Heart left ventricle (tissue), 16 donors: ENCODE measurements around the gene AURKB. TPM values are rescaled to one million over a fixed set of nuclear protein-coding genes. Genes with fewer than 3 reads are reported as not detected.
A peak's percentile ranks its signal among the peaks of the same experiment; 100 is the strongest.
"Not testable (repeated sequence)": the region's sequence is repeated elsewhere in the genome, so short reads cannot be mapped to it uniquely, and the experiment has no call there.

Experiments
- ATAC-seq, 4 donors: fragments of 200-7000 bp; cut with Tn5 transposase; one replicate each; pipeline ENCODE4 v1.9.1; 2020 to 2022; ENCODE audit warnings: moderate library complexity in 4 of 4, mild to moderate bottlenecking in 3 of 4, moderate number of reproducible peaks in 1 of 4
- DNase-seq, 5 donors: peaks; one replicate each; pipeline ENCODE4 v3.0.0-alpha.2; 2020
- H3K27ac ChIP-seq, 12 donors: fragments of 200-600 bp; sonication (generic) in 4 of 12; one replicate each; pipeline versions ENCODE4 v1.5.0 to v1.8.0; 2016 to 2022; ENCODE audit warnings: mild to moderate bottlenecking in 2 of 12
- H3K27me3 ChIP-seq, 9 donors: fragments of 200-600 bp; sonication (generic) in 2 of 9; one replicate each; pipeline versions ENCODE4 v1.5.1 to v1.8.0; 2016 to 2022; ENCODE audit warnings: mild to moderate bottlenecking in 3 of 9
- H3K36me3 ChIP-seq, 9 donors: fragments of 200-600 bp; sonication (generic) in 2 of 9; one replicate each; pipeline versions ENCODE4 v1.5.0 to v1.8.0; 2018 to 2022; ENCODE audit warnings: mild to moderate bottlenecking in 2 of 9
- H3K4me1 ChIP-seq, 12 donors: fragments of 200-600 bp; sonication (generic) in 4 of 12; one replicate each; pipeline versions ENCODE4 v1.5.0 to v1.8.0; 2016 to 2022; ENCODE audit warnings: mild to moderate bottlenecking in 3 of 12
- H3K4me3 ChIP-seq, 12 donors: fragments of 200-600 bp; sonication (generic) in 4 of 12; one replicate each; pipeline versions ENCODE4 v1.5.0 to v1.8.0; 2017 to 2022; ENCODE audit warnings: mild to moderate bottlenecking in 9 of 12, moderate library complexity in 4 of 12
- H3K9me3 ChIP-seq, 12 donors: fragments of 200-600 bp; sonication (generic) in 4 of 12; one replicate each; pipeline versions ENCODE4 v1.5.0 to v1.8.0; 2016 to 2022; ENCODE audit warnings: mild to moderate bottlenecking in 1 of 12
- POLR2A ChIP-seq, 2 donors: fragments of 450-650 bp; IDR thresholded peaks; one replicate each; pipeline ENCODE4 v1.6.1; 2017; ENCODE audit warnings: antibody characterized with exemption in 2 of 2, mild to moderate bottlenecking in 2 of 2, moderate library complexity in 2 of 2
- WGBS, 4 donors: extraction: QIAGEN DNeasy Blood & Tissue Kit in 2 of 4; methylation state at CpG; one replicate each; pipeline versions ENCODE4 v1.1.5 to v1.1.7; 2013 to 2018; 5-methylcytosine and 5-hydroxymethylcytosine counted together
- intact Hi-C, 10 donors: fragments of 100-400 bp; cut with DNase I; formaldehyde crosslinking; loops; one replicate each; pipeline versions ENCODE4 v1.11.1 to v1.14.2; 2022
- polyA plus RNA-seq, 2 donors: library from polyadenylated mRNA; stranded (reverse); fragments of 200-250 nt; gene quantifications; one replicate each; pipeline ENCODE4 v1.2.3, GENCODE V29; 2013
- total RNA-seq, 9 donors: library from RNA; depleted of rRNA in 2 of 9; stranded (reverse); fragments of >200 nt in 2 of 9; fragmentation: NEBNext Ultra II Directional in 3 of 9; extraction: Animal tissue kit (Norgen Biotek cat#: 25700) in 3 of 9; gene quantifications; one replicate each; pipeline versions ENCODE4 v1.1.0 to v1.2.4, GENCODE V29; 2016 to 2023
- TF ChIP-seq, protein P1 (sequence below), 12 donors: fragments of 200-600 bp; sonication (generic) in 4 of 12; IDR thresholded peaks; one replicate each; pipeline versions ENCODE4 v1.5.0 to v1.8.0; 2018 to 2022; ENCODE audit warnings: antibody characterized with exemption in 12 of 12, mild to moderate bottlenecking in 5 of 12
- donor health status: ischemic (EF 13 %, LVEDD 7.1; RV severe dilation, severe dysfunction).
- donor health status: healthy with polysubstance abuse.
- donor health status: DM: no; HTN: yes; CAD: no.
- donor health status: DM: no; HTN: no; CAD: no.
- donor health status: ischemic (EF 25% LVEDD 6.9; RV normal size, moderate dysfunction).
- donor health status: ischemic (EF 25% LVEDD 5.7; RV mildly dilated, moderate dysfunction).
- donor health status: healthy.
- donor health status: DM: yes; HTN: yes; CAD: no.
- donor health status: ischemic (EF 35%, LVEDD 5.7; RV mildly dilated, moderate dysfunction).
- donor health status: nonischemic (EF 11% LVEDD 7.7; RV severe dilation, severe dysfunction).
- donor health status: DM: yes; HTN: yes; CAD: no.
- donor health status: PGD.
- donor health status: ischemic (EF 29% LVEDD 5.4; RV normal size, mild dysfunction).
- donor health status: nonischemic (EF 23%, LVEDD 6.1; RV moderate dilation, normal function).

Gene AURKB
- total and polyA plus RNA-seq, 11 donors, result 0.23 to 10.3 (median 0.68) TPM; not detected in 5

DNA sequence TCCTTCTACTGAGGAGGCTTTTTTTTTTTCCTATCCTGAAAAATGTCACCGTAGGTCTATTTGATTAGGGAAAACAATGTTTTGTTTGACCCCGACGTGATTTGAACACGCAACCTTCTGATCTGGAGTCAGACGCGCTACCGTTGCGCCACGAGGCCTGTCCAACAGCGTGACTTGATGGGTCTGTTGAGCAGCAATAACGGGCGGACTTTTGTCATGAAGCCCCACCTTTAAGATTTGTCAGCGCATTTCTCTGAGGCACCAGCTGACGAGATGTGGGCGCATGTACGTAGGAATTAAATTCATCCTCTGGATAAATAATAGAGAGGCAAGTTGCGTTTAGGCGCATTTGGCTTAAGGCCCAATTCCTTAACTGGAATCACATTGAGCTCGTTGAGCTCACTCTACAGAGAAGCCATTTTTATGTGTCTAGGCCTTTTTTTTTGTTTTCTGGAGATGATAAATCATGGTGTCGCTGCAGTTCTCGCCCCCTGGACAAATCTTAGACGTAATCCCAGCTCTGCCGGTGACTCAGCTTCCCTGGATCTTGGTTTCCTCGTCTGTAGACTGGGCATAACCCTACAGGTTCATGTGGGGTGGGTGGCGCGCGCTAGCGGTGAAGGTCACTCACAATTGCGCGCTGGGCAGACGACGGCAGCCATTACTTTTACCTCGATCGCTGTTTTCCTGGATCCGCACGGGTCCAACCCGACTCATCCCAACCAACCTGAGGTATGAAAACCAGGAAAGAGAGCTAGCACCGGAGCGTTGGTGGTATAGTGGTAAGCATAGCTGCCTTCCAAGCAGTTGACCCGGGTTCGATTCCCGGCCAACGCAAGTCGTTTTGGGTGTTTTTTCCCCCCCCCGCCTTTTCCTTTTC is 10.6 kb upstream of the AURKB start:
- TF ChIP-seq POLR2A (IDR thresholded peaks at IDR 0.05), result peak in 1 of 2 donors; percentile 10
- TF ChIP-seq, protein P1, sequence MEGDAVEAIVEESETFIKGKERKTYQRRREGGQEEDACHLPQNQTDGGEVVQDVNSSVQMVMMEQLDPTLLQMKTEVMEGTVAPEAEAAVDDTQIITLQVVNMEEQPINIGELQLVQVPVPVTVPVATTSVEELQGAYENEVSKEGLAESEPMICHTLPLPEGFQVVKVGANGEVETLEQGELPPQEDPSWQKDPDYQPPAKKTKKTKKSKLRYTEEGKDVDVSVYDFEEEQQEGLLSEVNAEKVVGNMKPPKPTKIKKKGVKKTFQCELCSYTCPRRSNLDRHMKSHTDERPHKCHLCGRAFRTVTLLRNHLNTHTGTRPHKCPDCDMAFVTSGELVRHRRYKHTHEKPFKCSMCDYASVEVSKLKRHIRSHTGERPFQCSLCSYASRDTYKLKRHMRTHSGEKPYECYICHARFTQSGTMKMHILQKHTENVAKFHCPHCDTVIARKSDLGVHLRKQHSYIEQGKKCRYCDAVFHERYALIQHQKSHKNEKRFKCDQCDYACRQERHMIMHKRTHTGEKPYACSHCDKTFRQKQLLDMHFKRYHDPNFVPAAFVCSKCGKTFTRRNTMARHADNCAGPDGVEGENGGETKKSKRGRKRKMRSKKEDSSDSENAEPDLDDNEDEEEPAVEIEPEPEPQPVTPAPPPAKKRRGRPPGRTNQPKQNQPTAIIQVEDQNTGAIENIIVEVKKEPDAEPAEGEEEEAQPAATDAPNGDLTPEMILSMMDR (IDR thresholded peaks at IDR 0.05), result peak in 1 of 12 donors; percentile 7
- peak overlapping the region; percentile 49 to 82 (median 69) for H3K4me3 ChIP-seq
- H3K36me3 ChIP-seq, result no peaks in the 10 kb centered on the region
- intact Hi-C loops, result loop anchor here in 5 of 10 donors (1.0 to 10.0 kb wide), 6 partner anchors 34 to 154 kb away; partner anchors contain the start of genes HES7 (in 2 of the 5) and KRABD2 (in 1 of the 5)
- WGBS, 4 donors, result 0% methylated on average over 44 to 45 of the region's 45 CpGs
- ATAC-seq, result peak; percentile 65 to 74 (median 70)
- H3K27me3 ChIP-seq, result no peaks in the 10 kb centered on the region
- H3K9me3 ChIP-seq, result no peaks in the 10 kb centered on the region
- peak overlapping the region; percentile 93 to 99 (median 98) for H3K27ac ChIP-seq
- DNase-seq, result peak; percentile 86 to 90 (median 89)
- H3K4me1 ChIP-seq, result peaks cover 0 to 24% (median 10%) of the 10 kb centered on the region in 12 donors

DNA sequence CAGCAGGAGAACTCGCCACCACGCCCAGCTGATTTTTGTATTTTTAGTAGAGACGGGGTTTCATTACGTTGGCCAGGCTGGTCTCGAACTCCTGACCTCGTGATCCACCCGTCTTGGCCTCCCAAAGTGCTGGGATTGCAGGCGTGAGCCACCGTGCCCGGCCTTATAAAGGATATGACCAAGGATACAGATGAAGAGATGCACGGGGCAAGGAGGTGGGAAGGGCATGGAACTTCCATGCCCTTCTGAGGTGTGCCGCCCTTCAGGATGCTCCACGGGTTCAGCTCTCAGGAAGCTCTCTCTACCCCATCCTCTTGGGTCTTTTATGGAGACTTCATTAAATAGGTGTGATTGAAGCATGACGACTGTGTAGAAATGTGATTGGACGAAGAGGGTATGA is 3.6 kb upstream of the AURKB start:
- H3K9me3 ChIP-seq, H3K27ac ChIP-seq, intact Hi-C loops, H3K27me3 ChIP-seq, H3K36me3 ChIP-seq, H3K4me3 ChIP-seq, DNase-seq, ATAC-seq: not testable (repeated sequence)
- WGBS, 4 donors, result 85 to 91% (median 89%) methylated on average over 15 of the region's 15 CpGs
- peaks cover 0 to 22% (median 8%) of the 10 kb centered on the region in 12 donors for H3K4me1 ChIP-seq

DNA sequence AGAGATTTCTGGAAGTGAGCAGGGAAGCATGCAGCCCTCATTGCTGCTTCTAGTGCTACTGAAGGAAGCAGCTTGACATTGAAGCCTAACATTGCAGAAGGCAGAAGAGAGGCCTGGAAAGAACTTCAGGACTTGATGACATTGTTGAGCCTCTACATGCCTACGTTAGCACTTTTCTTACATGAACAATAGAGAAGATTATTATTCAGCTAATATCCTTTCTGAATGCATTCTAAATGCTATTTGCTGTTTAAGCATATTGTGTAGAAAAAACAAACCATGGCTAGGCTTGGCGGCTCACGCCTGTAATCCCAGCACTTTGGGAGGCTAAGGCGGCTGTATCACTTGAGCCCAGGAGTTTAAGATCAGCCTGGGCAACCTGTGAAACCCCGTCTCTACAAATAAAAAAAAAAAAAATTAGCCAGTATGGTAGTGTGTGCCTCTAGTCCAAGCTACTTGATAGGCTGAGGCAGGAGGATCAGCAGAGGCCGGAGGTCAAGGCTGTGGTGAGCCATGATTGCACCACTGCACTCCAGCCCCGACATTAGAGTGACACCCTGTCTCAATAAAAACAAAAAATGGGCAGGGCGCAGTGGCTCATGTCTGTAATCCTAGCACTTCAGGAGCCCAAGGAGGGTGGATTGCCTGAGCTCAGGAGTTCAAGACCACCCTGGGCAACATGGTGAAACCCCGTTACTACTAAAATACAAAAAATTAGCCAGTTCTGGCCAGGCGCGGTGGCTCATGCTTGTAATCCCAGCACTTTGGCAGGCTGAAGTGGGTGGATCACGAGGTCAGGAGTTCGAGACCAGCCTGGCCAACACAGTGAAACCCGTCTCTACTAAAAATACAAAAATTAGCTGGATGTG is 2.2 kb upstream of the AURKB start:
- ATAC-seq (no peak), DNase-seq (no peak)
- H3K27ac ChIP-seq, result no peak overlapping the region
- H3K27me3 ChIP-seq, result no peaks in the 10 kb centered on the region
- no peaks in the 10 kb centered on the region for H3K36me3 ChIP-seq
- H3K4me1 ChIP-seq, result peaks cover 0 to 22% (median 8%) of the 10 kb centered on the region in 12 donors
- H3K4me3 ChIP-seq, result no peak overlapping the region
- 85 to 90% (median 87%) methylated on average over 14 of the region's 14 CpGs for WGBS, 4 donors
- H3K9me3 ChIP-seq, result no peaks in the 10 kb centered on the region
- no peak for TF ChIP-seq POLR2A (IDR thresholded peaks at IDR 0.05)
- TF ChIP-seq, protein P1 (IDR thresholded peaks at IDR 0.05), result no peak
- intact Hi-C loops, result no loop called here

DNA sequence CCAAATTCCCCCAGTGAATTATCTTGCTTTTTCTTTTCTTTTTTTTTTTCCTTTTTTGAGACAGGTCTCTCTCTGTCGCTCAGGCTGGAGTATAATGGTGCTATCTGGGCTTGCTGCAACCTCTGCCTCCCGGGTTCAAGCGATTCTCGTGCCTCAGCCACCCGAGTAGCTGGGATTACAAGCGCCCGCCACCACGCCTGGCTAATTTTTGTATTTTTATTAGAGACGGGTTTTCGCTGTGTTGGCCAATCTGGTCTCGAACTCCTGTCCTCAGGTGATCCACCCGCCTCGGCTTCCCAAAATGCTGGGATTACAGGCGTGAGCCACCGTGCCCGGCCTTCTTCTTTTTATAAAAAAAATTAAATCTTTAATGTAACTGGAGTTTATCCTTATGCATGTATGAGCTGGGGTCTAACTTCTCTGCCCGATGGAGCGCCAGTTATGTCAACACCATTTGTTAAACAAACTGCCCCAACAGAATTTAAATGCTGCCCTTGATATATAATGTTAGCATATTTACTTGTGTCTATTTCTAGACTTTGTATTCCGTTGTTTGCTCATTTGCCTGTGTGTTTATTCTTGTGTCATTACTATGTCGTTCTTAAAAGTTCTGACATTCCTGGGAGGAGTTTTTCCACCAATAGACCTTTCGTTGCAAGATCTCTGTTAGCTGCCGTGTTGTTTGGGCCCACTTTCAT is 535 bp upstream of the AURKB start:
- Histone ChIP-seq H3K36me3 (no peaks in the 10 kb centered on the region), H3K9me3 (no peaks in the 10 kb centered on the region), H3K27ac (peak overlapping the region; percentile 2 to 85 (median 76)), H3K4me1 (peaks cover 0 to 22% (median 8%) of the 10 kb centered on the region in 12 donors), H3K27me3 (no peaks in the 10 kb centered on the region), H3K4me3 (peak overlapping the region; percentile 22 to 73 (median 62))
- WGBS, 4 donors, result 17 to 24% (median 22%) methylated on average over 22 of the region's 22 CpGs
- intact Hi-C loops, result no loop called here
- ATAC-seq, result peak in 2 of 4 donors; percentile 35 to 47
- DNase-seq, result no peak
- TF ChIP-seq, protein P1 (IDR thresholded peaks at IDR 0.05), result peak in 1 of 12 donors; percentile 1
- TF ChIP-seq POLR2A (IDR thresholded peaks at IDR 0.05), result no peak
